ENCODE results near the gene CKM. TPM values are rescaled to one million over a fixed set of nuclear protein-coding genes. Genes with fewer than 3 reads are reported as not detected.

Gene CKM
- total RNA-seq, 2 experiments from 2014 or later = not detected

GRCh38 chr19:45345506-45345860 is 22.8 kb upstream of the CKM start:
- CTCF ChIA-PET = no interaction called here

DNA sequence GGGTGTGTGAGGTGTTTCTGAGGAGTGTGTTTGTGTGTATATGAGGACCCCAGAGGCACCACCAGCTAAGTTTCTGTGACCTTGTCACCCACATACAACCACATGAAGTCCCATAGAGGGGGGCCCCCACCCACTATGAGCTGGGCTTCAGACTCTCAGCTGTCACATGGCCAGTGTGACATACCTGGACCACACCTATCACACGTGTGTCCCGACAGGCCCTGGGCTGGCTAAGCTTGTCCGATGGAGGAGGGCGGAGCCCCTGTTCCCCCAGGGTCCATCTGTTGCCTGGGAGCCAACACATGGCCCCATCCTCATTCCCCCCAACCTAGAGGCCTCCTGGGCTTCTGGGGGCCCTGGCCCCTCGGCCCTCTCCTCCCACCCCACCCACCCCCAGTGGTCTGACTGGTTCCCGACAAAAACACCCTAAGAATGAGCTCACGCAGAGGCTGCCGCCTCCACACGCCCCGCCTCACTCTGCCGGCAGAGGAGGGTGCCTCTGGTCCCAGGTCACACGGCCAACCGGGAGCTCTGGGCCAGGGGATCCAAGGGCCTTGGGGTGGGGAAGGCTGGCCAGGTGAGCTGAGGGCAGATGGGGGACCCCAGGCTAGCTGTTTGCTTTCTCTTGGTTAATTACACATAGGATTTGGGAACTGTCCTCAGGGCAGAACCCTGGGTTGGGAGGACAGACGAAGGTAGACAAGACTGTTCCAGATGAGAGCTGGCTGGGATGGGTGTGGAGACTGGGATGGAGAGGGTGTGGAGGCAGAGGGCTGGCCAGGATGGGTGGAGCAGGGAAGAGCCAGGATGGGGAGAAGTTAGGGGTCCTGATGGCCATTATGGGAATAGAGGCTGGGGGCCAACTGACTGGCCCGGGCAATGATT is 22.2 kb upstream of the CKM start:
- intact Hi-C loops (cut with DNase I, micrococcal nuclease) = no loop called here
- H3K27me3 Mint-ChIP-seq = peaks cover 30% of the 10 kb centered on the region
- H3K4me3 Mint-ChIP-seq = no peak overlapping the region
- peaks cover 2% of the 10 kb centered on the region for H3K36me3 Mint-ChIP-seq (ENCODE audit: low read depth)
- H3K9me3 ChIP-seq (ENCODE audit: control insufficient read depth in 1 of 2, insufficient read depth in 1 of 2, low read length in 2 of 2) = peaks cover 0 to 8% of the 10 kb centered on the region in 2 experiments
- H3K4me1 ChIP-seq (ENCODE audit: insufficient read depth, low read length) = peaks cover 7% of the 10 kb centered on the region
- no peaks in the 10 kb centered on the region for H3K9me3 Mint-ChIP-seq
- ATAC-seq (ENCODE audit: poor library complexity) = no peak
- H3K4me1 Mint-ChIP-seq (ENCODE audit: low read depth) = no peaks in the 10 kb centered on the region
- ChIA-PET POLR2A (no interaction called here), CTCF (no interaction called here)
- DNase-seq = no peak
- peaks cover 30 to 46% of the 10 kb centered on the region in 2 experiments for H3K27me3 ChIP-seq (ENCODE audit: control insufficient read depth in 1 of 2, insufficient read depth in 2 of 2, low read length in 2 of 2)
- H3K36me3 ChIP-seq (ENCODE audit: insufficient read depth, low read length) = no peaks in the 10 kb centered on the region
- H3K27ac Mint-ChIP-seq = no peak overlapping the region
- no peak overlapping the region for H3K4me3 ChIP-seq (ENCODE audit: low read length)
- TF ChIP-seq CTCF (IDR thresholded peaks at IDR 0.05) = no peak
- no peak overlapping the region for H3K27ac ChIP-seq (ENCODE audit: low read depth in 1 of 2, low read length in 2 of 2)

More at GRCh38 chr19:45345506-45345860, 22.8 kb upstream of the CKM start:
- Mint-ChIP-seq H3K27ac (no peak overlapping the region), H3K9me3 (no peaks in the 10 kb centered on the region), H3K4me1 (ENCODE audit: low read depth) (no peaks in the 10 kb centered on the region), H3K36me3 (ENCODE audit: low read depth) (peaks cover 5% of the 10 kb centered on the region), H3K27me3 (peaks cover 25% of the 10 kb centered on the region), H3K4me3 (no peak overlapping the region)
- intact Hi-C loops (cut with DNase I, micrococcal nuclease) = no loop called here
- DNase-seq (no peak), ATAC-seq (ENCODE audit: poor library complexity) (no peak)
- H3K27me3 ChIP-seq (ENCODE audit: control insufficient read depth in 1 of 2, insufficient read depth in 2 of 2, low read length in 2 of 2) = peaks cover 24 to 40% of the 10 kb centered on the region in 2 experiments
- no peak for TF ChIP-seq CTCF (IDR thresholded peaks at IDR 0.05)
- H3K9me3 ChIP-seq (ENCODE audit: control insufficient read depth in 1 of 2, insufficient read depth in 1 of 2, low read length in 2 of 2) = peaks cover 0 to 8% of the 10 kb centered on the region in 2 experiments
- H3K4me1 ChIP-seq (ENCODE audit: insufficient read depth, low read length) = peaks cover 4% of the 10 kb centered on the region
- no peak overlapping the region for H3K4me3 ChIP-seq (ENCODE audit: low read length)
- H3K27ac ChIP-seq (ENCODE audit: low read depth in 1 of 2, low read length in 2 of 2) = no peak overlapping the region
- POLR2A ChIA-PET = no interaction called here
- no peaks in the 10 kb centered on the region for H3K36me3 ChIP-seq (ENCODE audit: insufficient read depth, low read length)

GRCh38 chr19:45342911-45343310 is 20.2 kb upstream of the CKM start:
- Mint-ChIP-seq H3K27me3 (peaks cover 46% of the 10 kb centered on the region), H3K27ac (no peak overlapping the region), H3K9me3 (no peaks in the 10 kb centered on the region), H3K36me3 (ENCODE audit: low read depth) (no peaks in the 10 kb centered on the region), H3K4me1 (ENCODE audit: low read depth) (no peaks in the 10 kb centered on the region), H3K4me3 (no peak overlapping the region)
- Histone ChIP-seq H3K4me1 (ENCODE audit: insufficient read depth, low read length) (peaks cover 16% of the 10 kb centered on the region), H3K4me3 (ENCODE audit: low read length) (no peak overlapping the region), H3K27me3 (ENCODE audit: control insufficient read depth in 1 of 2, insufficient read depth in 2 of 2, low read length in 2 of 2) (peaks cover 39 to 52% of the 10 kb centered on the region in 2 experiments), H3K36me3 (ENCODE audit: insufficient read depth, low read length) (no peaks in the 10 kb centered on the region), H3K9me3 (ENCODE audit: control insufficient read depth in 1 of 2, insufficient read depth in 1 of 2, low read length in 2 of 2) (peaks cover 0 to 8% of the 10 kb centered on the region in 2 experiments), H3K27ac (ENCODE audit: low read depth in 1 of 2, low read length in 2 of 2) (no peak overlapping the region)
- ChIA-PET POLR2A (no interaction called here), CTCF (interaction anchor here (1.1 kb wide), 1 partner anchor 136 kb away, joined by 3 read pairs; no protein-coding TSS in a partner anchor)
- intact Hi-C loops (cut with DNase I, micrococcal nuclease) = no loop called here
- DNase-seq = no peak
- no peak for ATAC-seq (ENCODE audit: poor library complexity)
- TF ChIP-seq CTCF (IDR thresholded peaks at IDR 0.05) = no peak

All from CD4-positive, alpha-beta T cell (primary cell).